Left ventricle myocardium inferior (tissue), 1 donor: ENCODE data around the gene MACROD1. TPM values are rescaled to one million over a fixed set of nuclear protein-coding genes. Genes with fewer than 3 reads are reported as not detected.
"Not testable (repeated sequence)": the region's sequence is repeated elsewhere in the genome, so short reads cannot be mapped to it uniquely, and the experiment has no call there.

Source experiments
- DNase-seq: peaks from one replicate; pipeline ENCODE4 v3.0.0-alpha.2; 2020
- H3K27ac ChIP-seq: fragments of 200-600 bp; replicated peaks from 2 replicates; pipeline ENCODE4 v1.8.0; 2021
- H3K27me3 ChIP-seq: fragments of 200-600 bp; 2 replicates; pipeline ENCODE4 v1.8.0; 2021; ENCODE audit warnings: low read depth
- H3K36me3 ChIP-seq: fragments of 200-600 bp; 2 replicates; pipeline ENCODE4 v1.8.0; 2021
- H3K4me1 ChIP-seq: fragments of 200-600 bp; 2 replicates; pipeline ENCODE4 v1.8.0; 2021
- H3K4me3 ChIP-seq: fragments of 200-600 bp; 2 replicates; pipeline ENCODE4 v1.8.0; 2021; ENCODE audit warnings: mild to moderate bottlenecking, moderate library complexity
- H3K9me3 ChIP-seq: fragments of 200-600 bp; replicated peaks from 2 replicates; pipeline ENCODE4 v1.8.0; 2021
- CTCF ChIP-seq: fragments of 200-600 bp; IDR thresholded peaks from 2 replicates; pipeline ENCODE4 v1.8.0; 2021; ENCODE audit warnings: antibody characterized with exemption, mild to moderate bottlenecking, borderline replicate concordance
- intact Hi-C: fragments of 100-400 bp; cut with micrococcal nuclease; formaldehyde crosslinking; loops from one replicate; pipeline ENCODE4 v1.11.0; 2022
- total RNA-seq: library from RNA; stranded (reverse); fragmentation: NEBNext Ultra II Directional; extraction: Animal tissue kit (Norgen Biotek cat#: 25700); gene quantifications from one replicate; pipeline ENCODE4 v1.2.1, GENCODE V29; 2021
- donor health status: DM: no; HTN: yes; CAD: no; lungs with severe emphysema.

Gene MACROD1
- total RNA-seq, 1 donor from 2014 or later: 127 TPM

- intact Hi-C loops: no loop called here
- Histone ChIP-seq H3K36me3 (no peaks in the 10 kb centered on the region), H3K9me3 (no peaks in the 10 kb centered on the region), H3K27ac (no peak overlapping the region), H3K4me3 (no peak overlapping the region), H3K27me3 (peaks cover 6% of the 10 kb centered on the region), H3K4me1 (no peaks in the 10 kb centered on the region)
- TF ChIP-seq CTCF: no peak
- DNase-seq: no peak
These were observed 199.5 kb downstream of the MACROD1 start for GRCh38 chr11:63966444-63966843.

GRCh38 chr11:63963895-63964294 is 202.0 kb downstream of the MACROD1 start:
- H3K36me3 ChIP-seq, intact Hi-C loops, DNase-seq, H3K9me3 ChIP-seq, H3K4me3 ChIP-seq, H3K4me1 ChIP-seq, H3K27me3 ChIP-seq, H3K27ac ChIP-seq: not testable (repeated sequence)

- peak; percentile 26 for DNase-seq
- intact Hi-C loops: no loop called here
- H3K27me3 ChIP-seq: no peaks in the 10 kb centered on the region
- no peak for TF ChIP-seq CTCF
- H3K27ac ChIP-seq: no peak overlapping the region
- no peaks in the 10 kb centered on the region for H3K9me3 ChIP-seq
- H3K4me1 ChIP-seq: no peaks in the 10 kb centered on the region
- H3K36me3 ChIP-seq: no peaks in the 10 kb centered on the region
- no peak overlapping the region for H3K4me3 ChIP-seq
These were observed 204.1 kb downstream of the MACROD1 start for GRCh38 chr11:63961608-63962412.

- H3K9me3 ChIP-seq: no peaks in the 10 kb centered on the region
- intact Hi-C loops: no loop called here
These were observed 207.9 kb downstream of the MACROD1 start for GRCh38 chr11:63958008-63958407.

GRCh38 chr11:63952570-63952969 is 213.3 kb downstream of the MACROD1 start:
- H3K4me1 ChIP-seq: no peaks in the 10 kb centered on the region
- no peak for DNase-seq
- no peak overlapping the region for H3K4me3 ChIP-seq
- intact Hi-C loops: no loop called here
- no peak for TF ChIP-seq CTCF
- H3K9me3 ChIP-seq: no peaks in the 10 kb centered on the region
- H3K36me3 ChIP-seq: peaks cover 63% of the 10 kb centered on the region
- no peaks in the 10 kb centered on the region for H3K27me3 ChIP-seq
- no peak overlapping the region for H3K27ac ChIP-seq

More at GRCh38 chr11:63958008-63958407, 207.9 kb downstream of the MACROD1 start:
- no peak for TF ChIP-seq CTCF
- Histone ChIP-seq H3K4me1 (no peaks in the 10 kb centered on the region), H3K27ac (no peak overlapping the region), H3K36me3 (peaks cover 36% of the 10 kb centered on the region), H3K27me3 (no peaks in the 10 kb centered on the region), H3K4me3 (no peak overlapping the region)
- no peak for DNase-seq

- Histone ChIP-seq H3K36me3 (peaks cover 69% of the 10 kb centered on the region), H3K27ac (no peak overlapping the region), H3K27me3 (no peaks in the 10 kb centered on the region), H3K9me3 (no peaks in the 10 kb centered on the region), H3K4me3 (no peak overlapping the region), H3K4me1 (no peaks in the 10 kb centered on the region)
- no peak for TF ChIP-seq CTCF
- DNase-seq: no peak
- intact Hi-C loops: no loop called here
These were observed 214.0 kb downstream of the MACROD1 start for GRCh38 chr11:63951779-63952536.
